H1 (cell line): ENCODE data around the gene ERO1B. TPM values are rescaled to one million over a fixed set of nuclear protein-coding genes. Genes with fewer than 3 reads are reported as not detected.

Source experiments
- CTCF ChIA-PET: fragments of 300-600 bp; sonication (Branson Sonifier 250); formaldehyde crosslinking; loops from one replicate; lab custom pipeline; 2021; ENCODE audit not compliant: partially characterized antibody; lab: Charles Lee
- POLR2A ChIA-PET: fragments of 300-600 bp; sonication (Branson Sonifier 250); formaldehyde crosslinking; loops from one replicate; lab custom pipeline; 2021; ENCODE audit warnings: inconsistent platforms; ENCODE audit not compliant: partially characterized antibody; lab: Charles Lee
- DNase-seq, 2 experiments: peaks; one replicate each; pipeline versions ENCODE4 v3.0.0 to v3.0.0-alpha.2; 2010 to 2022; ENCODE audit warnings: low spot score in 2 of 2, low read depth in 1 of 2, mixed read lengths in 1 of 2
- FAIRE-seq: peaks from 2 replicates; lab custom pipeline; 2011; peaks lifted over from hg19 to GRCh38; lab: Jason Lieb, UNC
- H2AFZ ChIP-seq: 2 replicates; pipeline ENCODE4 v1.8.1; 2012; ENCODE audit warnings: low read length, inconsistent platforms
- H2AK5ac ChIP-seq: 2 replicates; pipeline ENCODE4 v1.6.1; 2013; ENCODE audit warnings: low read depth, low read length
- H2BK120ac ChIP-seq: replicated peaks from 2 replicates; pipeline ENCODE3; 2013; ENCODE audit warnings: low read depth, low read length, inconsistent platforms
- H2BK12ac ChIP-seq: 2 replicates; pipeline ENCODE4 v1.6.1; 2013; ENCODE audit warnings: low read depth, low read length
- H2BK15ac ChIP-seq: 2 replicates; pipeline ENCODE4 v1.6.1; 2013; ENCODE audit warnings: low read length
- H2BK20ac ChIP-seq: 2 replicates; pipeline ENCODE4 v1.6.1; 2013; ENCODE audit warnings: low read length
- H2BK5ac ChIP-seq: 2 replicates; pipeline ENCODE4 v1.6.1; 2013; ENCODE audit warnings: low read depth, low read length
- H3K14ac ChIP-seq: 2 replicates; pipeline ENCODE4 v1.6.1; 2013; ENCODE audit warnings: inconsistent platforms; ENCODE audit not compliant: insufficient read length
- H3K18ac ChIP-seq: 2 replicates; pipeline ENCODE4 v1.6.1; 2013; ENCODE audit warnings: low read length; ENCODE audit errors: extremely low read depth
- H3K23ac ChIP-seq: 2 replicates; pipeline ENCODE4 v1.6.1; 2013; ENCODE audit warnings: inconsistent platforms; ENCODE audit not compliant: insufficient read length
- H3K23me2 ChIP-seq: 2 replicates; pipeline ENCODE4 v1.6.1; 2013; ENCODE audit warnings: low read depth, low read length
- H3K27ac ChIP-seq: 2 replicates; pipeline ENCODE4 v1.6.1; 2011; ENCODE audit warnings: low read depth, low read length, inconsistent platforms
- H3K27me3 ChIP-seq, 4 experiments: replicated peaks in 1 of 4; 1 replicate in 1 of 4; 2 replicates in 3 of 4; pipeline versions ENCODE4 v1.6.1 to v1.8.1; 2011 to 2013; ENCODE audit warnings: low read length in 3 of 4, mild to moderate bottlenecking in 3 of 4, inconsistent platforms in 2 of 4, mixed read lengths in 2 of 4, moderate library complexity in 1 of 4; ENCODE audit not compliant: control insufficient read depth in 3 of 4, insufficient read depth in 3 of 4; ENCODE audit errors: extremely low read depth in 1 of 4
- H3K36me3 ChIP-seq, 4 experiments: 2 replicates each; pipeline versions ENCODE4 v1.6.1 to v1.8.1; 2011 to 2013; ENCODE audit warnings: mild to moderate bottlenecking in 4 of 4, low read length in 3 of 4, moderate library complexity in 2 of 4, control low read depth in 1 of 4, inconsistent platforms in 1 of 4; ENCODE audit not compliant: insufficient read depth in 4 of 4, control insufficient read depth in 2 of 4
- H3K4ac ChIP-seq: replicated peaks from 2 replicates; pipeline ENCODE3; 2013; ENCODE audit warnings: low read length, low read depth, mixed read lengths, inconsistent platforms; ENCODE audit not compliant: insufficient read length
- H3K4me1 ChIP-seq, 4 experiments: replicated peaks in 1 of 4; 1 replicate in 1 of 4; 2 replicates in 3 of 4; pipeline versions ENCODE4 v1.6.1 to v1.8.1; 2011 to 2013; ENCODE audit warnings: low read length in 3 of 4, inconsistent platforms in 2 of 4, mixed read lengths in 1 of 4; ENCODE audit not compliant: insufficient read depth in 4 of 4, control insufficient read depth in 3 of 4
- H3K4me2 ChIP-seq, 2 experiments: 2 replicates each; pipeline versions ENCODE4 v1.6.1 to v1.8.1; 2011 to 2013; ENCODE audit warnings: low read depth in 2 of 2, low read length in 2 of 2, control low read depth in 1 of 2, inconsistent platforms in 1 of 2, mild to moderate bottlenecking in 1 of 2; ENCODE audit not compliant: insufficient read depth in 1 of 2
- H3K4me3 ChIP-seq, 4 experiments: fragments of 200-600, 300-600 bp in 1 of 4; sonication (generic), shearing (Covaris generic), sonication (Bioruptor Twin) in 1 of 4; 2 replicates each; pipeline versions ENCODE4 v1.5.1 to v1.8.1; 2011 to 2016; ENCODE audit warnings: low read length in 4 of 4, low read depth in 3 of 4, control low read depth in 2 of 4, inconsistent platforms in 2 of 4, mild to moderate bottlenecking in 2 of 4, mixed read lengths in 1 of 4, moderate library complexity in 1 of 4; ENCODE audit not compliant: insufficient read depth in 2 of 4; ENCODE audit errors: extremely low read depth in 1 of 4
- H3K56ac ChIP-seq: replicated peaks from 2 replicates; pipeline ENCODE3; 2013; ENCODE audit warnings: low read depth, mild to moderate bottlenecking, mixed read lengths, low read length, inconsistent platforms; ENCODE audit not compliant: insufficient read length
- H3K79me1 ChIP-seq: 2 replicates; pipeline ENCODE4 v1.6.1; 2013; ENCODE audit warnings: low read depth, low read length, control low read depth
- H3K79me2 ChIP-seq, 2 experiments: 2 replicates each; pipeline versions ENCODE4 v1.6.1 to v1.8.1; 2012 to 2013; ENCODE audit warnings: low read length in 2 of 2, mild to moderate bottlenecking in 2 of 2, inconsistent platforms in 1 of 2; ENCODE audit not compliant: insufficient read depth in 2 of 2, control insufficient read depth in 1 of 2
- H3K9ac ChIP-seq, 4 experiments: replicated peaks in 1 of 4; 1 replicate in 1 of 4; 2 replicates in 3 of 4; pipeline versions ENCODE4 v1.6.1 to v1.8.1; 2011 to 2013; ENCODE audit warnings: low read depth in 3 of 4, low read length in 3 of 4, control low read depth in 2 of 4, mild to moderate bottlenecking in 2 of 4, moderate library complexity in 2 of 4, inconsistent platforms in 1 of 4; ENCODE audit errors: extremely low read depth in 1 of 4
- H3K9me3 ChIP-seq, 2 experiments: 2 replicates each; pipeline versions ENCODE4 v1.6.1 to v1.8.1; 2012 to 2013; ENCODE audit warnings: mild to moderate bottlenecking in 2 of 2, moderate library complexity in 2 of 2, control low read depth in 1 of 2, inconsistent platforms in 1 of 2, low read depth in 1 of 2, low read length in 1 of 2, mixed read lengths in 1 of 2; ENCODE audit not compliant: insufficient read depth in 2 of 2
- H4K20me1 ChIP-seq, 2 experiments: replicated peaks in 1 of 2; 2 replicates each; pipeline versions ENCODE3 to v1.8.1; 2011 to 2013; ENCODE audit warnings: inconsistent platforms in 2 of 2, low read length in 2 of 2, mild to moderate bottlenecking in 1 of 2; ENCODE audit not compliant: insufficient read depth in 2 of 2, control insufficient read depth in 1 of 2
- H4K5ac ChIP-seq: 2 replicates; pipeline ENCODE4 v1.6.1; 2013; ENCODE audit warnings: low read length, low read depth, mixed read lengths, inconsistent platforms; ENCODE audit not compliant: insufficient read length
- H4K8ac ChIP-seq: 2 replicates; pipeline ENCODE4 v1.8.0; 2013; ENCODE audit warnings: mild to moderate bottlenecking, moderate library complexity, low read length, inconsistent platforms; ENCODE audit not compliant: insufficient read depth; ENCODE audit errors: extremely low read depth
- H4K91ac ChIP-seq: replicated peaks from 2 replicates; pipeline ENCODE3; 2013; ENCODE audit warnings: low read length, mixed read lengths, inconsistent platforms; ENCODE audit not compliant: insufficient read length
- ASH2L ChIP-seq: fragments of 200-600, 300-600 bp; sonication (generic); IDR thresholded peaks from one replicate; pipeline ENCODE4 v1.7.1; 2017; ENCODE audit warnings: low read length
- BACH1 ChIP-seq: IDR thresholded peaks from 2 replicates; pipeline ENCODE4 v1.6.1; 2012; ENCODE audit warnings: low read length, improper control_type of control experiment
- BRCA1 ChIP-seq: IDR thresholded peaks from 2 replicates; pipeline ENCODE4 v1.6.1; 2012; ENCODE audit warnings: low read depth, low read length, improper control_type of control experiment
- CTBP2 ChIP-seq: IDR thresholded peaks from 2 replicates; pipeline ENCODE4 v1.7.0; 2011; ENCODE audit warnings: borderline replicate concordance, mild to moderate bottlenecking, moderate library complexity, mixed read lengths, low read length; ENCODE audit not compliant: insufficient read depth, insufficient read length
- NANOG ChIP-seq: IDR thresholded peaks from 2 replicates; pipeline ENCODE4 v1.6.1; 2011; ENCODE audit warnings: low read length, low read depth, mild to moderate bottlenecking, inconsistent platforms; ENCODE audit not compliant: insufficient read depth, poor library complexity, severe bottlenecking
- NRF1 ChIP-seq: IDR thresholded peaks from 2 replicates; pipeline ENCODE4 v1.6.1; 2011; ENCODE audit warnings: mild to moderate bottlenecking, low read depth, low read length, improper control_type of control experiment
- PHF8 ChIP-seq: fragments of 200-600 bp; sonication (generic); conservative IDR thresholded peaks from 2 replicates; pipeline ENCODE4 v1.7.1; 2012; ENCODE audit warnings: low read depth, mild to moderate bottlenecking, inconsistent platforms, low read length, moderate library complexity
- RNF2 ChIP-seq: fragments of 200-900, 300-1000 bp; sonication (generic); IDR thresholded peaks from 2 replicates; pipeline ENCODE4 v1.7.1; 2016; ENCODE audit warnings: borderline replicate concordance, low read depth, mild to moderate bottlenecking, antibody characterized with exemption, low read length; ENCODE audit not compliant: poor library complexity, severe bottlenecking; ENCODE audit errors: missing control alignments
- TAF7 ChIP-seq: optimal IDR thresholded peaks from 2 replicates; pipeline ENCODE3; 2011; ENCODE audit warnings: low read depth, mild to moderate bottlenecking, inconsistent platforms, low read length, moderate library complexity, borderline replicate concordance
- TCF12 ChIP-seq: IDR thresholded peaks from 2 replicates; pipeline ENCODE4 v1.6.1; 2011; ENCODE audit warnings: low read depth, mild to moderate bottlenecking, low read length
- YY1 ChIP-seq: IDR thresholded peaks from 2 replicates; pipeline ENCODE4 v1.6.1; 2011; ENCODE audit warnings: low read depth, mild to moderate bottlenecking, low read length
- WGBS, 2 experiments: shearing (Covaris generic) in 1 of 2; methylation state at CpG; one replicate each; pipeline versions ENCODE4 v1.1.6 to v1.1.7; 2013 to 2015; ENCODE audit warnings: low lambda C conversion rate in 2 of 2, mixed read lengths in 2 of 2, inconsistent platforms in 1 of 2, low coverage in 1 of 2, missing lambda C conversion rate in 1 of 2; ENCODE audit not compliant: insufficient replicate concordance in 2 of 2, insufficient coverage in 1 of 2, insufficient read length in 1 of 2; ENCODE audit errors: extremely low coverage in 1 of 2, missing lambda C conversion rate in 1 of 2; 5-methylcytosine and 5-hydroxymethylcytosine counted together
- polyA plus RNA-seq, 7 experiments: library from polyadenylated mRNA; depleted of rRNA in 3 of 7; stranded (reverse) in 5 of 7; unstranded in 2 of 7; fragments of >200 nt in 5 of 7; fragments of 200-250 nt in 2 of 7; gene quantifications; 1 replicate in 5 of 7; 2 replicates in 1 of 7; 4 replicates in 1 of 7; pipeline versions ENCODE4 v1.2.1 to v1.2.3, GENCODE V29; 2011 to 2013; ENCODE audit warnings: missing spikeins in 2 of 7, mixed read lengths in 2 of 7
- total RNA-seq: library from RNA; stranded (reverse); fragmentation: NEBNext Ultra II Directional; extraction: Animal tissue kit (Norgen Biotek cat#: 25700); gene quantifications from 2 replicates; pipeline ENCODE4 v1.2.1, GENCODE V29; 2021
- TF ChIP-seq, protein P1 (sequence below), 3 experiments: IDR thresholded peaks; 1 replicate in 2 of 3; 2 replicates in 1 of 3; pipeline versions ENCODE4 v1.5.1 to v1.6.1; 2011; ENCODE audit warnings: low read length in 3 of 3, mild to moderate bottlenecking in 3 of 3, inconsistent platforms in 2 of 3, low read depth in 1 of 3, moderate library complexity in 1 of 3; ENCODE audit not compliant: insufficient read depth in 1 of 3; ENCODE audit errors: control extremely low read depth in 1 of 3

Gene ERO1B
- total and polyA plus RNA-seq, 2 of the 8 experiments (the other 6 are each of a cell fraction or from before 2014, with no cell fraction given) = 0.74 to 5.6 TPM

DNA sequence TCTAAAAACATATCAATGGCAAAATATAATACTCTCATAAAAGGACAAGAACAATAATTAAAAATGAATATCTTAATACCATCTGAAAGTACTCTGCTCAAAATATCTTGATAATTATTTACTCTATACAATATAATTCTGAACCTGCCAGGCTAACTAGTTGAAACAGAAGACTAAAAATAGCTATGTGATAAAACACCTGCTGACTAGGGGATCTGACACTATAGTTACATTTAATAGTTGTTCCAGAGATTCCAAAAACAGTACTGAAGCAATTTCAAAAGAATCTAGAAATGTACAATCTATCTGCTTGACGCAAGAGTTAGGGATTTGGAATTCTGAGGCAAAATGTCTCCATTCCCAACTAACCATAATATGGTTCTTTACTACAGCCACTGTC lies 30.2 kb downstream of the ERO1B start:
- Histone ChIP-seq H3K23me2 (no peaks in the 10 kb centered on the region), H2BK20ac (no peak overlapping the region), H2AK5ac (no peak overlapping the region), H3K4me3 (no peak overlapping the region), H2BK15ac (no peak overlapping the region), H3K56ac (no peak overlapping the region), H3K4me2 (no peak overlapping the region), H2AFZ (no peak overlapping the region), H4K20me1 (no peaks in the 10 kb centered on the region), H3K23ac (no peak overlapping the region), H3K18ac (no peak overlapping the region), H4K8ac (no peak overlapping the region), H2BK5ac (no peak overlapping the region), H3K79me2 (no peaks in the 10 kb centered on the region), H2BK12ac (no peak overlapping the region), H3K14ac (no peak overlapping the region), H2BK120ac (no peak overlapping the region), H3K4ac (no peak overlapping the region), H4K91ac (no peak overlapping the region), H3K79me1 (no peaks in the 10 kb centered on the region), H3K9me3 (no peaks in the 10 kb centered on the region), H3K4me1 (no peaks in the 10 kb centered on the region), H3K27me3 (no peaks in the 10 kb centered on the region), H3K27ac (no peak overlapping the region), H3K9ac (no peak overlapping the region), H4K5ac (no peak overlapping the region), H3K36me3 (no peaks in the 10 kb centered on the region)
- FAIRE-seq = no peak
- CTCF ChIA-PET = interaction anchor here (0.6 kb wide), 1 partner anchor 39 kb away, joined by 3 read pairs; no protein-coding TSS in a partner anchor
- POLR2A ChIA-PET = no interaction called here
- 88% methylated on average over 1 of the region's 1 CpG; no CpG with 5 or more reads in 1 of the 2 experiments for WGBS, 2 experiments
- DNase-seq = no peak
- no peak for TF ChIP-seq BACH1
- TF ChIP-seq, protein P1, sequence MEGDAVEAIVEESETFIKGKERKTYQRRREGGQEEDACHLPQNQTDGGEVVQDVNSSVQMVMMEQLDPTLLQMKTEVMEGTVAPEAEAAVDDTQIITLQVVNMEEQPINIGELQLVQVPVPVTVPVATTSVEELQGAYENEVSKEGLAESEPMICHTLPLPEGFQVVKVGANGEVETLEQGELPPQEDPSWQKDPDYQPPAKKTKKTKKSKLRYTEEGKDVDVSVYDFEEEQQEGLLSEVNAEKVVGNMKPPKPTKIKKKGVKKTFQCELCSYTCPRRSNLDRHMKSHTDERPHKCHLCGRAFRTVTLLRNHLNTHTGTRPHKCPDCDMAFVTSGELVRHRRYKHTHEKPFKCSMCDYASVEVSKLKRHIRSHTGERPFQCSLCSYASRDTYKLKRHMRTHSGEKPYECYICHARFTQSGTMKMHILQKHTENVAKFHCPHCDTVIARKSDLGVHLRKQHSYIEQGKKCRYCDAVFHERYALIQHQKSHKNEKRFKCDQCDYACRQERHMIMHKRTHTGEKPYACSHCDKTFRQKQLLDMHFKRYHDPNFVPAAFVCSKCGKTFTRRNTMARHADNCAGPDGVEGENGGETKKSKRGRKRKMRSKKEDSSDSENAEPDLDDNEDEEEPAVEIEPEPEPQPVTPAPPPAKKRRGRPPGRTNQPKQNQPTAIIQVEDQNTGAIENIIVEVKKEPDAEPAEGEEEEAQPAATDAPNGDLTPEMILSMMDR (IDR thresholded peaks at IDR 0.05; ENCODE audit: control extremely low read depth in 1 of 3, insufficient read depth in 1 of 3, low read depth in 1 of 3, low read length in 3 of 3) = no peak
- TF ChIP-seq CTBP2 = no peak
- TF ChIP-seq YY1 = no peak
- no peak for TF ChIP-seq TCF12
- no peak for TF ChIP-seq PHF8
- no peak for TF ChIP-seq ASH2L
- TF ChIP-seq NANOG = no peak
- no peak for TF ChIP-seq TAF7
- TF ChIP-seq NRF1 = no peak
- TF ChIP-seq RNF2 = no peak
- no peak for TF ChIP-seq BRCA1
